GM19099 (cell line): ENCODE data around the gene RYR3.

ENCODE experiments used
- POLR2A ChIP-seq: IDR thresholded peaks from 3 replicates; pipeline ENCODE4 v1.6.1; 2011; ENCODE audit warnings: low read depth; ENCODE audit not compliant: insufficient read length; ENCODE audit errors: extremely low read depth

RYR3 gene

DNA sequence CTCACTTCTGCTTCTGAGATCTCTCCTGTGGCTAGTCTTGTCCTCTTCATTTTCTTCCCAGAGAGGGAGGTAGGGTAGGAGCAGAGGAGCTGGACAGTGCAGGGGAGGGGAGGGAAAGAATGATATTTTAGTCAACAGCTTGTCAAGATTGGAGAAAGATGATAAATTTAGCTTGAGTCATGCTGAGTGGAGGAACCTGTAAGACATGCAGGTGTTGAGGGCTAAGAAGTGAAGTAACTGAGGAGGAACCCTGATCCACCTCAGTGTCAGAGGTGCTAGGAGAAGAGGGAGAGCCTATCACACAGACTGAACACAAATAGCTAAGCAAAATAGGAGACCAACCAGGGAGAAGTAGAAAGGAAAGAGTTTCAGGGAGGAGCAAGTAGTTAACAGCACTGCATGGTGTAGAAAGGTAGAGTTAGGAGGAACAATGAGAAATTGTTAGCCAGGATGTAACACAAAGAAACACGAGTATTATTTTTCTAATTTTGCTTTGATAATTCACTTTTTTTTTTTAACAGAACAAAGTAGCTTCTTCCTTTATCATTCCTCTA lies 549.3 kb downstream of the RYR3 start:
- no peak for TF ChIP-seq POLR2A

DNA sequence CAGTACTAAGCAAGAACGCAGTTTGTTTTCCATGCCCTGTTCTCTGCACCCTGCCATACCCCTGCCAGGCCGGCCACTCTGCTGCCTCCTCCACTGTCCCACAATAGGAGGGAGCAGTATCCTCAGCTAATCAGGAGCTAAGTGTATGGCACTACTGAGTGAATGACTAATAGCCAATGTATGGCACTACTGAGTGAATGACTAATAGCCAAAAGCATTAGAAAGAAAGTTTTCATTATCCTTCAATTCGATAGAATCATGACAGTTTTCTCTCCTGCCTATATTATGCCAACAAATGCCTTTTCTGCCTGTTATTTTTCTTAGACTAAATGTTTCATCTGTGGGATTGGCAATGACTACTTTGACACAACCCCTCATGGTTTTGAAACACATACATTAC lies 550.0 kb downstream of the RYR3 start:
- no peak for TF ChIP-seq POLR2A

GRCh38 chr15:33864360-33865075 lies 553.8 kb downstream of the RYR3 start:
- no peak for TF ChIP-seq POLR2A

GRCh38 chr15:33865416-33865815 lies 554.6 kb downstream of the RYR3 start:
- TF ChIP-seq POLR2A, result no peak

GRCh38 chr15:33866101-33866737 lies 555.5 kb downstream of the RYR3 start:
- no peak for TF ChIP-seq POLR2A

DNA sequence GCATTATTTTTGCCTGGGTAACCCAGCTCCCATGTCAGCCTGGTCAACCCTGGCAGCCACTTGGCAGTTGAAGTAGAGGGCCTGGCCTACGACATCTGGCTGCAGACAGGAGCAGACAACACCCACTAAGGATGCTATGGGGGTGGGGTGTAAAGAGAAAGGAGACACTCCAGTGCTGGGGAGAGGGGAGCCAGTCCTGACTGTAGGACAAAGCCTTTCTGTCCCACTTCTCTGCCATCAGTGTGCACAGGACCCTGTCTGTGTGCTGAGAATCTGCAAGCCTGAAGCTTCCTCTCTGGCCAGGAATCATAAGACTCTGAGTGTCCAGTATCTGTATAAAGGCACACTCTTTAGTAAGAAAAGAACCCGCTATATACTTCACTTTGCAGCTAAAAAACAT lies 561.2 kb downstream of the RYR3 start:
- no peak for TF ChIP-seq POLR2A

- no peak for TF ChIP-seq POLR2A
Measured at GRCh38 chr15:33872416-33873106, 561.8 kb downstream of the RYR3 start.

- no peak for TF ChIP-seq POLR2A
Measured at GRCh38 chr15:33874156-33874555, 563.4 kb downstream of the RYR3 start.

DNA sequence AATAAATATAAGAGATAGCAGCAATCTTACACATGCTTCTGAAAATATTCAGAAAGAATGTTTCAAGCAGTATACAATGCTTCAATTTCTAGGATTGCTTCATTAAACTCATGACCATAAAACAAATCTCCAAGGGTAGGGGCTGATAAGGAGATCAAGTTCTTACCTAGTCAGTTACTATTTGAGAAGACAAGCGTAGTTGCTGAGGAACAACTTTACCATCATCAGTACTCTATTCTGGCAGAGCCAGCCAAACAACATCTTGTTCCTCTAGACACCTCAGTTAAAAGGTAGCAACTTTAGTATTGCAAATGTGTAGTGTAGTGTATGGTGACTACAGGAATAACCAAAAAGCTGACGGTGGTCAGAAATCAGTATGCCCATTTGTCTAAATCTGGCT lies 572.2 kb downstream of the RYR3 start:
- no peak for TF ChIP-seq POLR2A

DNA sequence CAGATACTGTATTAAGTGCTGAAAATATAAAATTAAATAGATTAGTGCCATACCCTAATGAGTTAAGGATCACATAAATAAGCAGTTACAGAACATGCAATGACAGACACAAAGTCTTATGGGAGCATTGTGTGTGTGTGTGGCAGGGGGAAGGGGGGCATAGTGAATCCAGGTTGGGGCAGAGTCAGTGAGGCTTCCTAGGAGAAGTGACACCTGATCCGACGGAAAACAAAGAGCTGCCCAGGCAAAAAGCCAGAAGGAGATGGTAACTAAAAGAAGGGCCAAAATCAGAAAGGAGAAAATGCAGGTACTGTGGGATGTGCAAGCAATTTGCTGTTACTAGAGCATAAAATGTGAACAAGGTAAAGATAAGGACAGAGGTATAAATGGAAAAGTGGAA lies 577.4 kb downstream of the RYR3 start:
- no peak for TF ChIP-seq POLR2A

DNA sequence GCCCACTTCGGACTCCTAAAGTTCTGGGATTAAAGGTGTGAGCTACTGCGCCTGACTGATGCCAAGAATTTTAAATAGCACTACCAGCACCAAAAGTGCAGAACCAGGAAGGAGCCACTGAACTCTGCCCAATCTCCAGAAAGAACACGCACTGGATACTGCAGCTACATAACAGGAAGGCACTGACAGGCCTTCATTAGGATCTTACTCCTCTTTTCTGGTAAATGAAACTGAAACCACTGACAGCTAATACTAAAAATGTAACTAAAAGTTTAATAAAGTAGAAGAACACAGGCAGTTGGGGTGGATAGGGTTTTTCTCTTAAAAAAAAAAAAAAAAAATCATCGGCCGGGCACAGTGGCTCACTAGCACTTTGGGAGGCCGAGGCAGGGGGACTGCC lies 583.4 kb downstream of the RYR3 start:
- no peak for TF ChIP-seq POLR2A

DNA sequence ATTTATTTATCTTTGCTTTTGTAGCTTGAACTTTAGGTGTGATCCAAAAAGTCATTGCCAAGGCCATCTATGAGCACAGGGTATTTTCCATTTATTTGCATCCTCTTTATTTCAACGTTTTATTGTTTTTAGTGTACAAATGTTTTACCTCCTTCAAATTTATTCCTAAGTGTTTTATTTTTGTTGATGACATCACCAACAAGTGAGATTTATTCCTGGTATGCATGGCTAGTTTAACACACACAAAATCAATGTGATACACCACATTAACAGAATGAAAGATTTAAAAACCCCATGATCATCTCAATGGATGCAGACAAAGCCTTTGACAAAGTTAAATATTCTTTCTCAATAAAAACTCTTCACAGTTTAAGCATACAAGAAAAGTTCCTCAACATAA lies 591.3 kb downstream of the RYR3 start:
- no peak for TF ChIP-seq POLR2A

- no peak for TF ChIP-seq POLR2A
Measured at GRCh38 chr15:33903661-33904060, 592.9 kb downstream of the RYR3 start.

- no peak for TF ChIP-seq POLR2A
Measured at GRCh38 chr15:33907326-33907725, 596.6 kb downstream of the RYR3 start.

DNA sequence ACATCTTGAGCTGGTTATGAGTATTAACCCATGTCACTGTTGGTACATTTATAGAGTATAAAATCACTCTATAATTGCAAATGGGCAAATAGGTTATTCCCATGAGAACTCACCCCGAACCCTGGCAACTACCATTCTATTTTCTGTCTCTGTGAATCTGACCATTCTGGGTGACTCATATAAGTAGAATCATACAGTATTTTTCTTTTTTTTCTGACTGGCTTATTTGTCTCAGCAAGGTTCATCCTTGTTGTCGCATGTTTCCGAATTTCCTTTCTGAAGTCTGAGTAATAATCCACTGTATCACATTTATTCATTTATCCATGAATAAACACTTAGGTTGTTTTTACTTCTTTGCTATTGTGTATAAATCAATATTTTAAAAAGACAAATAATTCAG lies 597.6 kb downstream of the RYR3 start:
- TF ChIP-seq POLR2A, result no peak

GRCh38 chr15:33910741-33911140 lies 600.0 kb downstream of the RYR3 start:
- no peak for TF ChIP-seq POLR2A
